HG03469 (cell line): ENCODE measurements around the gene SHROOM1.

Experiments
- ATAC-seq: cut with Tn5 transposase; IDR thresholded peaks from one replicate; pipeline ENCODE4 v1.9.1; 2021; ENCODE audit warnings: mild to moderate bottlenecking, moderate library complexity, moderate number of reproducible peaks; ENCODE audit not compliant: unreplicated experiment

The SHROOM1 gene

DNA sequence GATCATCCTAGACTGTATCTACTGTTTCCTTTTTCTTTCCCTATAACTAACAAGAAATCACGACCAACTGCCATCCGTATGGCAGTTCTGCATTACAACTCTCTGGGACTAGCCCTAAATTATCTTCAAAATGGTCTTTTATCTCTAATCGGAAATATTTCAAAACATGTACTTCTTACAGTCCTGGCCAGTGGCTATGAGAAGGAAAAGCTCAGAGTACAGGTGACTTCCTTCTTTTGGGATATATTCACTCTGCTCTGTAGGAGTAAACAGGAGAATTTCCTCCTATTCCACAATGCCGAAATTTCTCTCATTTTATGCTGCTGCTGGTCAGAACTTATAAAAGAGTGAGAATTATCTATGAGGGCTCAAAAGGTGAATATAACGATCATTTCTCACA is 51.6 kb downstream of the SHROOM1 start:
- no peak for ATAC-seq

- no peak for ATAC-seq
Measured at GRCh38 chr5:132778129-132778528, 52.3 kb downstream of the SHROOM1 start.

- no peak for ATAC-seq
Measured at GRCh38 chr5:132777209-132778069, 53.0 kb downstream of the SHROOM1 start, which contains the start of gene SEPTIN8. Gene SEPTIN8 (minus strand): TSS chr5:132777239. CDS start chr5:132777137, 102 bp downstream.

- no peak for ATAC-seq
Measured at GRCh38 chr5:132776938-132777208, 53.6 kb downstream of the SHROOM1 start.

GRCh38 chr5:132776131-132776937 is 54.1 kb downstream of the SHROOM1 start:
- no peak for ATAC-seq

DNA sequence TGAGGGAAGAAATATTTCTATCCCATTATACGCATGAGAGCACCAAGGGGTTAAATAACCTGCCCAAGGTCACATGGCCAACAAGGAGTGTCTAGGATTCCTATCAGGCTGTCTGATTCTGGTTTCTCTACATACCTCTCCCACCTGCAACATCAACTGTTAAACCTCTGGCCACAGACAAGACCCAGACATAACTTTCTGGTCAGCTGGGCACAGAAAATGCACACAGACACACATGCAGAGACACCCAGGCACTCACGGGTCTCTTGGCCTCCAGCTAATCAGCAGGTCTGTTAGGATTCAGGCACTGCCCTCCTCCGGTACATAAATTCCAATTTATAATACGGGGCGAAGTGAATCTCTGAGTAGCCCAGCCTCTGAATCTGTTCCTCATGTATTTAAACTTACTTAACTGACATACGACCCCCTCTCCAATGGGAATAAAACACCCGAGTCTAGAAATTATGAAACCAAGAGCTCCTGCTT is 54.9 kb downstream of the SHROOM1 start:
- no peak for ATAC-seq

GRCh38 chr5:132774896-132775295 is 55.6 kb downstream of the SHROOM1 start:
- no peak for ATAC-seq

- no peak for ATAC-seq
Measured at GRCh38 chr5:132774406-132774805, 56.0 kb downstream of the SHROOM1 start.

- no peak for ATAC-seq
Measured at GRCh38 chr5:132773601-132774355, 56.7 kb downstream of the SHROOM1 start.

DNA sequence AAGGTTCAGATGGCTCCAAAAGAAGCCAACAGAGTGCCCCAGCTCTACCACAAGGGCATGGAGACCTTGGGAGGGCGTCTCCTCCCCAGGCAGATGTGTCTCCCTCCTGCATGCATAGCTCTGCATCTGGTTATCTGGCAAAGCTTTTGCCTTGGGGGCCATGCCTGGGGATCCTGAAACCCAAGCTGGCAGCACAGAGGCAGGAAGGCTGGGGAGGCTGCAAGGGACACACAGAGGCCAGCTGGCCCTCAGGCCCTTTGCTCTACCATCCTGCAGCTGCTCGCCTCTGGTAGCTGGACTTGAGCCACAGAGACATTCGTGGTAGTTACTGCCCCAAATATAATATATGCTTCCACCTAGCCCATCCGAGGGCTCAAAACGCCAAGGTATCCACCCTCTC is 57.3 kb downstream of the SHROOM1 start:
- no peak for ATAC-seq

GRCh38 chr5:132772291-132773070 is 58.0 kb downstream of the SHROOM1 start:
- no peak for ATAC-seq
